Activated CD8-positive, alpha-beta memory T cell treated with anti-CD3 and anti-CD28 coated beads, Interleukin-2, amount 50 U/mL, for 48 hours (primary cell): ENCODE measurements around the gene DCUN1D2.
"Not testable (repeated sequence)": the region's sequence is repeated elsewhere in the genome, so short reads cannot be mapped to it uniquely, and the experiment has no call there.

Source experiments
- DNase-seq: peaks from one replicate; pipeline ENCODE4 v3.0.0-alpha.2; 2020

Gene DCUN1D2

GRCh38 chr13:113443991-113444390, 46.5 kb downstream of the DCUN1D2 start:
- DNase-seq = no peak

GRCh38 chr13:113442985-113443362, 47.5 kb downstream of the DCUN1D2 start:
- no peak for DNase-seq

GRCh38 chr13:113442354-113442984, 48.0 kb downstream of the DCUN1D2 start:
- no peak for DNase-seq

GRCh38 chr13:113441661-113442060, 48.9 kb downstream of the DCUN1D2 start:
- DNase-seq = no peak

GRCh38 chr13:113437408-113438010, 53.0 kb downstream of the DCUN1D2 start:
- DNase-seq = no peak

- DNase-seq = not testable (repeated sequence)
These were observed 53.6 kb downstream of the DCUN1D2 start for GRCh38 chr13:113436866-113437265.

- not testable (repeated sequence) for DNase-seq
These were observed 54.6 kb downstream of the DCUN1D2 start for GRCh38 chr13:113435907-113436306.

GRCh38 chr13:113433391-113433916, 57.1 kb downstream of the DCUN1D2 start:
- DNase-seq = no peak

GRCh38 chr13:113432506-113433270, 57.8 kb downstream of the DCUN1D2 start:
- no peak for DNase-seq

GRCh38 chr13:113431171-113431570, 59.3 kb downstream of the DCUN1D2 start:
- no peak for DNase-seq

GRCh38 chr13:113430378-113431110, 60.0 kb downstream of the DCUN1D2 start:
- no peak for DNase-seq

- no peak for DNase-seq
These were observed 60.9 kb downstream of the DCUN1D2 start for GRCh38 chr13:113429608-113429985.

- no peak for DNase-seq
These were observed 61.5 kb downstream of the DCUN1D2 start for GRCh38 chr13:113428871-113429607.

GRCh38 chr13:113428469-113428865, 62.0 kb downstream of the DCUN1D2 start:
- DNase-seq = no peak

- DNase-seq = no peak
These were observed 62.7 kb downstream of the DCUN1D2 start for GRCh38 chr13:113427562-113428468.

GRCh38 chr13:113426591-113426986, 63.9 kb downstream of the DCUN1D2 start:
- no peak for DNase-seq

GRCh38 chr13:113425941-113426590, 64.4 kb downstream of the DCUN1D2 start:
- no peak for DNase-seq

GRCh38 chr13:113423520-113424163, 66.9 kb downstream of the DCUN1D2 start:
- no peak for DNase-seq

GRCh38 chr13:113422807-113423519, 67.5 kb downstream of the DCUN1D2 start:
- DNase-seq = no peak
